Stimulated activated CD8-positive, alpha-beta memory T cell treated with anti-CD3 and anti-CD28 coated beads, Interleukin-4, amount 100 ng/mL, for 24 hours (primary cell): Measurements from ENCODE around the gene MAFG.

Experiments
- DNase-seq: peaks from one replicate; pipeline ENCODE4 v3.0.0-alpha.2; 2020; ENCODE audit warnings: low read depth

The MAFG gene

GRCh38 chr17:81939881-81940385 is 12.4 kb upstream of the MAFG start:
- no peak for DNase-seq

GRCh38 chr17:81939218-81939617 is 11.7 kb upstream of the MAFG start:
- DNase-seq: no peak

GRCh38 chr17:81935709-81936084 is 8.2 kb upstream of the MAFG start:
- no peak for DNase-seq

GRCh38 chr17:81934850-81935708 is 7.5 kb upstream of the MAFG start:
- no peak for DNase-seq

GRCh38 chr17:81934098-81934757 is 6.7 kb upstream of the MAFG start:
- DNase-seq: no peak

GRCh38 chr17:81933178-81933699 is 5.7 kb upstream of the MAFG start:
- no peak for DNase-seq

GRCh38 chr17:81932333-81932983 is 4.9 kb upstream of the MAFG start:
- no peak for DNase-seq

- DNase-seq: no peak
Measured at GRCh38 chr17:81931557-81932332, 4.2 kb upstream of the MAFG start.

GRCh38 chr17:81931189-81931556 is 3.6 kb upstream of the MAFG start:
- DNase-seq: no peak

- DNase-seq: no peak
Measured at GRCh38 chr17:81930142-81931125, 2.9 kb upstream of the MAFG start.

- DNase-seq: no peak
Measured at GRCh38 chr17:81929253-81930141, 2.0 kb upstream of the MAFG start.

- no peak for DNase-seq
Measured at GRCh38 chr17:81928544-81929252, 1.2 kb upstream of the MAFG start.

GRCh38 chr17:81927152-81927652 is 333 bp downstream of the MAFG start:
- DNase-seq: no peak

GRCh38 chr17:81926451-81927151 is 934 bp downstream of the MAFG start:
- peak; percentile 47 for DNase-seq

GRCh38 chr17:81925860-81926450 is 1.6 kb downstream of the MAFG start:
- no peak for DNase-seq

GRCh38 chr17:81924557-81925532 is 2.7 kb downstream of the MAFG start:
- DNase-seq: no peak
